Heart left ventricle (tissue), 13 donors: ENCODE results near the gene PIGN.

ENCODE experiments used
- CTCF ChIP-seq, 12 donors: fragments of 200-600 bp; sonication (generic) in 4 of 12; IDR thresholded peaks; one replicate each; pipeline versions ENCODE4 v1.5.0 to v1.8.0; 2018 to 2022; ENCODE audit warnings: antibody characterized with exemption in 12 of 12, mild to moderate bottlenecking in 5 of 12
- POLR2A ChIP-seq, 2 donors: fragments of 450-650 bp; IDR thresholded peaks; one replicate each; pipeline ENCODE4 v1.6.1; 2017; ENCODE audit warnings: antibody characterized with exemption in 2 of 2, mild to moderate bottlenecking in 2 of 2, moderate library complexity in 2 of 2
- donor health status: ischemic (EF 13 %, LVEDD 7.1; RV severe dilation, severe dysfunction).
- donor health status: DM: no; HTN: yes; CAD: no.
- donor health status: DM: no; HTN: no; CAD: no.
- donor health status: ischemic (EF 25% LVEDD 6.9; RV normal size, moderate dysfunction).
- donor health status: ischemic (EF 25% LVEDD 5.7; RV mildly dilated, moderate dysfunction).
- donor health status: ischemic (EF 35%, LVEDD 5.7; RV mildly dilated, moderate dysfunction).
- donor health status: nonischemic (EF 11% LVEDD 7.7; RV severe dilation, severe dysfunction).
- donor health status: DM: yes; HTN: yes; CAD: no.
- donor health status: PGD.
- donor health status: ischemic (EF 29% LVEDD 5.4; RV normal size, mild dysfunction).
- donor health status: nonischemic (EF 23%, LVEDD 6.1; RV moderate dilation, normal function).

DNA sequence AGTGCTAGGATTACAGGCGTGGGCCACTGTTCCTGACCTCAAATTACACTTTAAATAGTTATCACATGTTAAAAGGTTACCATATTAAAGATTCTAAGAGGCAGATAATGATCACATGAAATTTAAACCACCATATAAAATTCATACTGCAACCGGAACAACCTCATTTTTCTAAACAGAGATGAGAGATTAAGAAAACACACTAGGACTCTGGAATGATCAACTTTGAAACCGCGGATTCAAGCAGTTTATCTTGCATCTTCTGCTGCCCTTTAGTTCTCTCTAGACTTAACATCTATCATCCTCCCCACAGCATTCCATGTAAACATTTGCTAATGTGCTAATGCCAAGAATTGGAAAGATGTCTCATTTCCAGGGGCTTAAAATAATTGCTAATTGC is 115.8 kb downstream of the PIGN start:
- TF ChIP-seq CTCF (IDR thresholded peaks at IDR 0.05) (no peak), POLR2A (IDR thresholded peaks at IDR 0.05) (no peak)
